Suppressor macrophage treated with lipopolysaccharide for 4 hours (primary cell): Measurements from ENCODE around the gene TNFAIP8L1.
"Not testable (repeated sequence)": the region's sequence is repeated elsewhere in the genome, so short reads cannot be mapped to it uniquely, and the experiment has no call there.

Experiments
- DNase-seq: peaks from one replicate; pipeline ENCODE4 v3.0.0-alpha.2; 2020

TNFAIP8L1 gene

DNA sequence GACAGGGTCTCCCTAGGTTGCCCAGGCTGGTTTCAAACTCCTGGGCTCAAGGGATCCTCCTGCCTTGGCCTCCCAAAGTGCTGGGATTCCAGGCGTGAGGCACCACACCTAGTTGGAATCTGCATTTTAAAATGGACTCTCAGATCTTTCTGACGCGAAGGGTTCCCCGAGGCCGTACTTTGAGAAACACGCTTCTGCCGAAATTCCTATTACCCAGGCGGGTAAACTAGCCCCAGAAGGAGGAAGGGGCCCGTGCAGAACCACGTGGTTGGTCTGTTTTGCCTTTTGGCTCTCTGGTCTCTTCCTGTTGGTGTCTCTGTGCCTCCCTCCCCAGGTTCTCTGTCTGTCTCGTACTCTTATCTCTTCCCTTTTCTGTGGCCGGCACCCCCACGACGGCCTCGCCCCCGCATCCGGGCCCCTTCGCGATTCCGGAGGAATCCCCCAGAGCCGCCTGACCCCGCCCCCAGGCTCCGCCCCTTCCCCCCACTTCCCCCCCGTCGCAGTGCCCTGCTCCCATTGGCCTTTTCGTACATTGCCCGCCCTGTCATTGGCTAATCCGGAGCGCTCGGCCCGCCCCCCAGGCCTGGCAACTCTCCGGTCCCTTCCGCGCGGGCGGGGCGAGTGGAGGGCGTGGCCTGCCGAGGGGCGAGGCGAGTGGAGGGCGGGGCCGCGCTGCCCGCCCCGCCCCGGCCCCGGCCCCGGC, at the start of gene TNFAIP8L1:
TNFAIP8L1 (plus strand) TSS at position 689 of the 703 bp plus-strand sequence. CDS start 12,354 bp downstream, outside the sequence.
- peak; percentile 100 for DNase-seq

DNA sequence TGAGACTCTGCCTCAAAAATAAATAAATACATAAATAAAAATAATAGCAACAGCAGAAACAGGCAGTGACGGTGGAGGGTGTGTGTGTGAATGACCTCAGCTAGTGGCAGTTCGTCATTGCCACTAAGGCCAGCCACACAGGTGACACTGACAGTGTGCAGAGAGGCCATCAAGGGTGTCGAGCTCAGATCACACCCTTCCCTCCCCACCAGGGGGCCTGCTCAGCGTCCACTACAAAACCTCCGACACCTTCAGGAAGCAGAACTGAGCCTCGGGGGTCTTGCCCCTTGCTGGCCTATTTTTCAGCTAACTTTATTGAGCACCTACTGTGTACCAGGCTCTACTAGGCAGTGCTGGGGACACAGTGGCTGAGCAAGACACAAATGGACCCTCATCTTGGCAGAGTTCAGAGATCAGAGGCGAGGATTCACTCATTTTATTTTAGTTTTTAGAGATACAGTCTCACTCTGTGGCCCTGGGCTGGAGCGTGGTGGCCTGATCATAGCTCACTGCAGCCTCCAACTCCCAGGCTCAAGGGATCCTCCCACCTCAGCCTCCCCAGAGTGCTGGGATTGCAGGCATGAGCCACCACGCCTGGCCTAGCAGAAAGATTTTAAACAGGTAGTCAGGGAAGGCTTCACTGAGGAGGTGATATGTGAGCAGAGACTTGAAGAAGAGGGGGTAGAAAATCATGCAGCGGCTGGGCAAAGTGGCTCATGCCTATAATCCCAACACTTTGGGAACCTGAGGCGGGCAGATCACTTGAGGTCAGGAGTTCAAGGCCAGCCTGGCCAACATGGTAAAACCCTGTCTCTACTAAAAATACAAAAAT, 49.5 kb upstream of the TNFAIP8L1 start:
- DNase-seq: peak; percentile 59

DNA sequence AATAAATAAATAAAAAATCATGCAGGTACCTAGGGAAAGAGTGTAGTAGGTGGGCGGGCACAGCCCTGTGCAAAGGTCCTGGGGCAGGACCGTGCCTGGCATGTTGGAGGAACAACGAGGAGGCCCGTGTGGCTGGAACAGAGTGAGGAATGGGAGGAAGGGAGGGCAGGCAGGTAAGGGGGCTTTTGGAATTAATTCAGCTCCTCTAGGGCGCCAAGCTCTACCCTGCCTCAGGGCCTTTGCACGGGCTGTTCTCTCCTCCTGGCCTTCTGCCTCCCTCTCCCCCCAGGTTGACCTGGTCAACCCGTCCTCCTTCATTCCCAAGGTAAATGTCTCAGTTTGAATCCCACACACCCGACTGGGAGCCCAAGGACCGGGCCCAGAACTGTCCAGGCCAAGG, 48.8 kb upstream of the TNFAIP8L1 start:
- no peak for DNase-seq

- no peak for DNase-seq
These were observed 48.0 kb upstream of the TNFAIP8L1 start for GRCh38 chr19:4591320-4591719.

DNA sequence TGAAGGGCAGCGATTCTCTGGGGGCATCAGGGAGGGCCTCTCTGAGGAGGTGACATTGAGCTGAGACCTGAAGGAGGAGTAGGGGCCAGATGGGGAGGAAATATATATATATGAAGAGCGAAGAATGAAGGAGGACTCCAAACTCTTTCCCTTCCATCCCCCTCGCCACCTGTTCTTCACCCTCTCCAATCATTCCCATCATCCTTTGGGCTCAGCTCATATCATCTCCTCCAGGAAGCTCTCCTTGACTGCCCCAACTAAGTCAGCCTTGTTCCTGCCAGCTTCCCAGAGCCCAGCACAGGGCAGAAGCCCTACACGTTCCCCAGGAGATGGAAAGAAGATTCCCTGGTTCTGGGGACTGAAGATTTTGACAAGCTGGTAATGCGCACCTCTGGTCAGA, 46.9 kb upstream of the TNFAIP8L1 start:
- DNase-seq: no peak

- peak; percentile 94 for DNase-seq
These were observed 45.9 kb upstream of the TNFAIP8L1 start for GRCh38 chr19:4593409-4593851.

- DNase-seq: peak; percentile 64
These were observed 45.1 kb upstream of the TNFAIP8L1 start for GRCh38 chr19:4594201-4594600.

DNA sequence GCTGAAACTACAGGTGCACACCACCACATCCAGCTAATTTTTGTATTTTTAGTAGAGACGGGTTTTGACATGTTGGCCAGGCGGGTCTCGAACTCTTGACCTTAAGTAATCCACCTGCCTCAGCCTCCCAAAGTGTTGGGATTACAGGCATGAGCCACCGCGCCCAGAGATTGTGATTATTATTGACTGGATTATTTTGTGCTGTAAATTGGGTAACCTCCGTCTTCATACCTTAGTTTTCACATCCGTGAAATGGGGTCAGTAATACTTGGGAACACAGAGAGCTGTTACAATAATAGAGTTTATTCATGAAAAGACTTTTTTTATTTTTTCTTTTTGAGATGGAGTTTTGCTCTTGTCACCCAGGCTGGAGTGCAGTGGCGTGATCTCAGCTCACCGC, 44.2 kb upstream of the TNFAIP8L1 start:
- not testable (repeated sequence) for DNase-seq

GRCh38 chr19:4596033-4596904, 43.0 kb upstream of the TNFAIP8L1 start:
- DNase-seq: no peak

DNA sequence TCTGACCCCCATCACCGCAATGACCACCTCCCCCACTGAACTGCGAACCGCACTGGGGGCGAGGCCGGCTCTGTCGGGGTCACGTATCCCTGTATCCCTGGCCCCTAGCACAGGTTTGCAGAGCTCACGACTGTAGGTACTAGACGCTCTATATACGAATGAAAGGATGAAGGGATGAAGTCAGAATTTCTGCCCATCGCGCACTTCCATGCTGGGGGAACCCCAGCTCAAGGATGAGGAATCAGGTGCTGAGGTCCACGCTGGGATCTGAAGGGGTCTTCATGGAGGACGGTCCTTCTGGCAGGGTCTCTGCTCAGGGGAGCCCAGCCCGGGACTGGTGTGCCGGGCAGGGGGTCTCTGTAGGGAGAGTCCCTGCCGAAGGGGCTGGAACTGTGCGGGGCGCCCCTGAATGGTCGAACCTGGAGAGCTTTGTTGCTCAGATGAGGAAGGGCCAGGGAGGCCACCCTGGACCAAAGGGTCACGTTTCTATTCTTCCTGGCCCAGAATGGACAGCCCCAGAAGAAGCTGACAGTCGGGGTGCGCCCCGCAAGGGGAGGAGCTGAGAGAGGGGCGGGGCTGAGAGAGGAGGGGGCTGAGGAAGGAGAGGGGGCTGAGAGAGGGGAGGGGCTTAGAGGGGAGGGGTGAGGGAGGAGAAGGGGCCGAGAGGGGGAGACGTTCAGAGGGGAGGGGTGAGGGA, 41.9 kb upstream of the TNFAIP8L1 start:
- no peak for DNase-seq

DNA sequence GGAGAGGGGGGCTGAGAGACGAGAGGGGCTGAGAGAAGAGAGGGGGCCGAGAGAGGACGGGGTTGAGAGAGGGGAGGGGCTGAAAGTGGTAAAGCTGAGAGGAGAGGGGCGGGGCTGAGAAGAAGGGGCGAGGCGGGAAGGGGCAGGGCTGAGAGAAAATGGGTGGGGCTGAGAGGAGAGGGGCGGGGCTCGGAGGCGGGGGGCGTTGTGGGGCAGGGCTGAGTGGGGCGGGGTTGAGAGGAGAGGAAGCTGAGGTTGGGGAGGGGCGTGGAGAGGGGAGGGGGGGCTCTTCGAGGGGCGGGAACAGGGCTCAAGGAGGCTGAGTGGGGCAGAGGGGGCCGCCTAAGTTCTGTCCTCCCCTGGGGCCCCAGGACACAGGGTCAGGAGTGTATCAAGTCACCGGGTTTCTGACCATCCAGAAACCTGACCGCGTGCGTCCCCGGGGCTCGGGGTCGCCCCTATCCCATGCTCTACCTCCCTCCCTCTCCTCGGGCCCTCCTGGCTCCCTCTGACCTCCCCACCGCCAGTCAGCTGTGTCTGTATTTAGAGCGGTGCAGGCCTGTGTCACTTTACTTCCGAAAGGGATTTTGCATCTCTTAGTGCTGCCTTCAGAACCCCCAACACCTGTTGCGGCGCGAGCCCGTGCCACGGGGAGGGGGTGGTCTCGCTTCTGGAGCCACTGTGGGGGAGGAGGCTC, 41.2 kb upstream of the TNFAIP8L1 start:
- DNase-seq: peak; percentile 59

DNA sequence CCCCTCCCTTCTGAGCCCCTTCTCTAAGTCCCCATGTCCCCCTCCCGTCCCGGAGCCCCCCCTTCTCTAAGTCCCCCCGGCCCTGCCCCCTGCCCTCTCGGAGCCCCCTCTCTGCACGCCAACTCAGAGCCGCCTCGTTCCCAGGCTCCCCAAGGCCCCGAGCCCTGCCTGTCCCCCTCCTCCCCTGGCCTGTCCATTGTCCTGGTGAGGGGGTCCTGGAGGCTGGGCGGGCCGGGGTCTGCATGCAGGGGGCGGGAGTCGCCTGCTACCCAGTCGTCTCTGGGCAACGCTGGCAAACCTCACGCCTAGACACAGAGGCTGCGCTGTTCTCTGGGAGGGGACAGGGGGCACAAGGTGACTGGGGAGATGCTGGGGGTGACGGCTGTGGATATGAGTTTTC, 40.6 kb upstream of the TNFAIP8L1 start:
- no peak for DNase-seq

DNA sequence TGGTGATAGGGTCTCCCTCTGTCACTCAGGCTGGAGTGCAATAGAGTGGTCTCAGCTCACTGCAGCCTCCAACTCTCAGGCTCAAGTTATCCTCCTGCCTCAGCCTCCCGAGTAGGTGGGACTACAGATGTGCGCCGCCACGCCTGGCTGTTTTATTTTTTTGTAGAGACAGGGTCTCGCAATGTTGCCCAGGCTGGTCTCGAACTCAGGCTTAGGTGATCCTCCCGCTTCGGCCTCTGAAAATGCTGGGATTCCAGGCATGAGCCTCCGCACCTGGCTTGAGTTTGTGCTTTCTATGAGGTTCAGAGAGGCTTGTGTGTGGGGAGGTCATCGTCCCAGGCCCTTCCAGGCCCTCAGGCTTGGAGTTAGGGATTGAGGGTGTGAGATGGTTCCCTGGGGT, 39.2 kb upstream of the TNFAIP8L1 start:
- no peak for DNase-seq

GRCh38 chr19:4600893-4601292, 38.4 kb upstream of the TNFAIP8L1 start:
- no peak for DNase-seq

DNA sequence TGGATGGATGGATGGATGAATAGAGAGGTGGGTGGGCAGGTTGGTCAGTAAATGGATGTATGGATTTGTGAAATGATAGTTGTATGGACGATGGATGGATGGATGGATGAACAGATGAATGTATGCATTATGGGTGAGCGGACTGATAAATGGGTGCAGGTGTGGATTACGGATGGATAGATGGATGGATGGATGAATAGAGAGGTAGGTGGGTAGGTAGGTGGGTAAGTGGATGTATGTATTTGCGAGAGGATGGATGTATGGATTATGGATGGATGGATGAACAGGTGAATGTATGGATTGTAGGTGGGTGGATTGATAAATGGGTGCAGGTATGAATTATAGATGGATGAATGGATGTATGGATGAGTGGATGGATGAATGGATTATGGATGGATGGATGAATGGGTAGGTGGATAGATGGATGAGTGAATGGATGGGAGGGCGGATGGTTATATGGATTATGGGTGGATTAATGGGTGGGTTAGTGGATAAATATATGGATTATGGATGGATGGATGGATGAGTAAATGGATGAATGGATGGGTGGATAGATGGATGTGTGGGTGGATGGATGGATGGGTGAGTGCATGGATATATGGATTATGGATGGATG, 37.0 kb upstream of the TNFAIP8L1 start:
- DNase-seq: no peak

GRCh38 chr19:4602915-4603314, 36.4 kb upstream of the TNFAIP8L1 start:
- no peak for DNase-seq

DNA sequence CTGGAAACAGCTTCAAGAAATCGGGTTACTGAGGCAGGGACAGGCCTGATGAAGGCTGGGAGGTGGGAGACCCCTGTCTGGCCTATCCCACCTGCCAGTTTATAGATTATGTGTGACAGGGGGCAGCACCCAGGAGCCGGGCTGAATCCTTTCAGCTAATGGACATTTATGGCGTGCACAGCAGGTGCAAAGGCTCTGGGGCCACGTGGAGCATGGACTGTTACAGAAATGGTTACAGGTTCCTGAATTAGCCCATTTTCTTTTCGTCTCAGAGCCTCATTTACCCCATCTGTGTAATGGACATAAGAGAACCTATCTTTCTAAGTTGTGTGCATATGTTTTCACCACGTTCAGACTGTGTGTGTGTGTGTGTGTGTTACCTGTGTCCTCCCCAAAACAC, 34.4 kb upstream of the TNFAIP8L1 start:
- DNase-seq: no peak

- no peak for DNase-seq
These were observed 33.1 kb upstream of the TNFAIP8L1 start for GRCh38 chr19:4606181-4606580.

GRCh38 chr19:4606921-4607678, 32.2 kb upstream of the TNFAIP8L1 start:
- DNase-seq: no peak

- peak; percentile 55 for DNase-seq
These were observed 29.3 kb upstream of the TNFAIP8L1 start for GRCh38 chr19:4609878-4610511.
